B cell (primary cell): ENCODE data around the gene ANKS1B. TPM values are rescaled to one million over a fixed set of nuclear protein-coding genes. Genes with fewer than 3 reads are reported as not detected.

Experiments used
- ATAC-seq: fragments of 200-7000 bp; cut with Tn5 transposase; one replicate; pipeline ENCODE4 v1.10.0; 2021; ENCODE audit warnings: low read depth, mild to moderate bottlenecking, moderate number of reproducible peaks, moderate library complexity
- CTCF ChIA-PET: fragments of 350-600 bp; sonication (Branson Sonifier 250); formaldehyde crosslinking; loops from one replicate; lab custom pipeline; 2021; ENCODE audit warnings: antibody characterized with exemption, inconsistent platforms; lab: Charles Lee
- POLR2A ChIA-PET: fragments of 350-600 bp; sonication (Branson Sonifier 250); formaldehyde crosslinking; loops from one replicate; lab custom pipeline; 2021; ENCODE audit warnings: antibody characterized with exemption; lab: Charles Lee
- DNase-seq: peaks from one replicate; pipeline ENCODE4 v3.0.0; 2013
- H2AFZ ChIP-seq: 2 replicates; pipeline ENCODE4 v1.6.1; 2012; ENCODE audit warnings: mild to moderate bottlenecking, low read depth, low read length; ENCODE audit not compliant: insufficient read depth, poor library complexity, severe bottlenecking
- H3K27ac ChIP-seq, 2 donors: 1 replicate in 1 of 2; 2 replicates in 1 of 2; pipeline ENCODE4 v1.5.1; 2012 to 2013; ENCODE audit warnings: low read length in 2 of 2, mild to moderate bottlenecking in 2 of 2, moderate library complexity in 1 of 2
- H3K27me3 ChIP-seq, 4 experiments: fragments of 200-600 bp in 1 of 4; sonication (generic) in 1 of 4; replicated peaks in 1 of 4; 1 replicate in 2 of 4; 2 replicates in 2 of 4; pipeline versions ENCODE4 v1.6.1 to v1.7.0; 2013 to 2016; ENCODE audit warnings: low read length in 3 of 4, mild to moderate bottlenecking in 2 of 4, mixed read lengths in 1 of 4, moderate library complexity in 1 of 4; ENCODE audit not compliant: insufficient read depth in 4 of 4, control insufficient read depth in 3 of 4; ENCODE audit errors: control extremely low read depth in 1 of 4
- H3K36me3 ChIP-seq, 2 experiments: replicated peaks in 1 of 2; 1 replicate in 1 of 2; 2 replicates in 1 of 2; pipeline versions ENCODE4 v1.6.1 to v1.7.1; 2013; ENCODE audit warnings: low read length in 1 of 2; ENCODE audit not compliant: insufficient read depth in 2 of 2, control insufficient read depth in 1 of 2; ENCODE audit errors: control extremely low read depth in 1 of 2, extremely low read depth in 1 of 2
- H3K4me1 ChIP-seq, 2 donors: fragments of 200-600 bp in 1 of 2; sonication (generic) in 1 of 2; 1 replicate in 1 of 2; 2 replicates in 1 of 2; pipeline versions ENCODE4 v1.5.1 to v1.6.1; 2013 to 2017; ENCODE audit warnings: low read length in 2 of 2; ENCODE audit not compliant: control insufficient read depth in 2 of 2, insufficient read depth in 2 of 2
- H3K4me2 ChIP-seq: replicated peaks from 2 replicates; pipeline ENCODE3; 2012; ENCODE audit warnings: mild to moderate bottlenecking, low read depth, low read length; ENCODE audit not compliant: poor library complexity, severe bottlenecking
- H3K4me3 ChIP-seq, 5 experiments: fragments of 200-600 bp in 1 of 5; sonication (generic) in 1 of 5; 1 replicate in 3 of 5; 2 replicates in 2 of 5; pipeline versions ENCODE4 v1.5.1 to v1.7.0; 2011 to 2016; ENCODE audit warnings: low read length in 4 of 5, mild to moderate bottlenecking in 4 of 5, low read depth in 2 of 5, control low read depth in 1 of 5, moderate library complexity in 1 of 5; ENCODE audit not compliant: insufficient read depth in 1 of 5; ENCODE audit errors: control extremely low read depth in 1 of 5, extremely low read depth in 1 of 5
- H3K79me2 ChIP-seq: fragments of 200-600 bp; sonication (generic); one replicate; pipeline ENCODE4 v1.6.0; 2016; ENCODE audit warnings: low read length; ENCODE audit not compliant: control insufficient read depth, insufficient read depth
- H3K9ac ChIP-seq: fragments of 200-600 bp; sonication (generic); 2 replicates; pipeline ENCODE4 v1.6.1; 2017; ENCODE audit warnings: mild to moderate bottlenecking, low read length, moderate library complexity
- H3K9me3 ChIP-seq, 3 donors: one replicate each; pipeline versions ENCODE4 v1.6.1 to v1.7.1; 2013; ENCODE audit warnings: low read length in 2 of 3; ENCODE audit not compliant: control insufficient read depth in 2 of 3, insufficient read depth in 1 of 3; ENCODE audit errors: control extremely low read depth in 1 of 3
- H4K20me1 ChIP-seq: 2 replicates; pipeline ENCODE4 v1.6.0; 2012; ENCODE audit warnings: mild to moderate bottlenecking, low read length; ENCODE audit not compliant: insufficient read depth, control insufficient read depth, poor library complexity, severe bottlenecking
- H3K27ac Mint-ChIP-seq: one replicate; pipeline ENCODE4 v1.8.0; 2021; ENCODE audit warnings: mixed read lengths
- H3K27me3 Mint-ChIP-seq: one replicate; pipeline ENCODE4 v1.8.0; 2021; ENCODE audit warnings: mixed read lengths
- H3K4me1 Mint-ChIP-seq: one replicate; pipeline ENCODE4 v1.8.0; 2021; ENCODE audit warnings: mixed read lengths
- H3K4me3 Mint-ChIP-seq: one replicate; pipeline ENCODE4 v1.8.0; 2021; ENCODE audit warnings: mixed read lengths
- H3K9me3 Mint-ChIP-seq: one replicate; pipeline ENCODE4 v1.8.0; 2022; ENCODE audit warnings: mixed read lengths; ENCODE audit not compliant: insufficient read depth
- EZH2 ChIP-seq: IDR thresholded peaks from 2 replicates; pipeline ENCODE4 v1.6.1; 2012; ENCODE audit warnings: borderline replicate concordance, low read depth, mild to moderate bottlenecking, moderate library complexity, low read length; ENCODE audit not compliant: insufficient read depth, poor library complexity, severe bottlenecking
- WGBS: methylation state at CpG from one replicate; pipeline ENCODE4 v1.1.5; 2013; ENCODE audit warnings: missing lambda C conversion rate; ENCODE audit not compliant: insufficient coverage; 5-methylcytosine and 5-hydroxymethylcytosine counted together
- intact Hi-C: fragments of 100-400 bp; cut with micrococcal nuclease; formaldehyde crosslinking; loops from one replicate; pipeline ENCODE4 v1.10.0; 2022
- polyA plus RNA-seq: library from polyadenylated mRNA; depleted of rRNA; stranded (reverse); fragments of >200 nt; gene quantifications from 2 replicates; pipeline ENCODE4 v1.2.3, GENCODE V29; 2012
- total RNA-seq, 2 donors: library from RNA; stranded (reverse); fragments of 120-200 nt in 1 of 2; gene quantifications; 1 replicate in 1 of 2; 2 replicates in 1 of 2; pipeline versions ENCODE4 v1.2.3 to v1.2.4, GENCODE V29; 2013 to 2022
- TF ChIP-seq, protein P1 (sequence below): fragments of 200-600 bp; IDR thresholded peaks from one replicate; pipeline ENCODE4 v1.8.0; 2022; ENCODE audit warnings: antibody characterized with exemption, mild to moderate bottlenecking

The ANKS1B gene
- total and polyA plus RNA-seq, 2 donors (not counting 1 experiment from before 2014, with no cell fraction given), result not detected

- H3K9ac ChIP-seq, result no peak overlapping the region
- ATAC-seq, result no peak
- no peak for TF ChIP-seq EZH2
- TF ChIP-seq, protein P1, sequence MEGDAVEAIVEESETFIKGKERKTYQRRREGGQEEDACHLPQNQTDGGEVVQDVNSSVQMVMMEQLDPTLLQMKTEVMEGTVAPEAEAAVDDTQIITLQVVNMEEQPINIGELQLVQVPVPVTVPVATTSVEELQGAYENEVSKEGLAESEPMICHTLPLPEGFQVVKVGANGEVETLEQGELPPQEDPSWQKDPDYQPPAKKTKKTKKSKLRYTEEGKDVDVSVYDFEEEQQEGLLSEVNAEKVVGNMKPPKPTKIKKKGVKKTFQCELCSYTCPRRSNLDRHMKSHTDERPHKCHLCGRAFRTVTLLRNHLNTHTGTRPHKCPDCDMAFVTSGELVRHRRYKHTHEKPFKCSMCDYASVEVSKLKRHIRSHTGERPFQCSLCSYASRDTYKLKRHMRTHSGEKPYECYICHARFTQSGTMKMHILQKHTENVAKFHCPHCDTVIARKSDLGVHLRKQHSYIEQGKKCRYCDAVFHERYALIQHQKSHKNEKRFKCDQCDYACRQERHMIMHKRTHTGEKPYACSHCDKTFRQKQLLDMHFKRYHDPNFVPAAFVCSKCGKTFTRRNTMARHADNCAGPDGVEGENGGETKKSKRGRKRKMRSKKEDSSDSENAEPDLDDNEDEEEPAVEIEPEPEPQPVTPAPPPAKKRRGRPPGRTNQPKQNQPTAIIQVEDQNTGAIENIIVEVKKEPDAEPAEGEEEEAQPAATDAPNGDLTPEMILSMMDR, result no peak
- H3K4me1 Mint-ChIP-seq, result no peaks in the 10 kb centered on the region
- H3K4me1 ChIP-seq, result no peaks in the 10 kb centered on the region
- no peaks in the 10 kb centered on the region for H3K27me3 ChIP-seq
- H3K27ac ChIP-seq, result no peak overlapping the region
- ChIA-PET POLR2A (no interaction called here), CTCF (no interaction called here)
- no peak for DNase-seq
- H2AFZ ChIP-seq, result no peak overlapping the region
- no peak overlapping the region for H3K4me3 Mint-ChIP-seq
- H3K9me3 ChIP-seq, result no peaks in the 10 kb centered on the region
- H3K4me3 ChIP-seq, result no peak overlapping the region
- H3K27me3 Mint-ChIP-seq, result no peaks in the 10 kb centered on the region
- H3K4me2 ChIP-seq, result no peak overlapping the region
- H3K9me3 Mint-ChIP-seq, result no peaks in the 10 kb centered on the region
- no peak overlapping the region for H3K27ac Mint-ChIP-seq
- H3K79me2 ChIP-seq, result no peaks in the 10 kb centered on the region
- intact Hi-C loops, result no loop called here
- no peaks in the 10 kb centered on the region for H4K20me1 ChIP-seq
- no peaks in the 10 kb centered on the region for H3K36me3 ChIP-seq
Observed at GRCh38 chr12:99257672-99258071, 727.1 kb downstream of the ANKS1B start.

GRCh38 chr12:99253068-99253467 lies 731.7 kb downstream of the ANKS1B start:
- H3K79me2 ChIP-seq, result no peaks in the 10 kb centered on the region
- Mint-ChIP-seq H3K27ac (no peak overlapping the region), H3K4me3 (no peak overlapping the region), H3K4me1 (no peaks in the 10 kb centered on the region), H3K9me3 (no peaks in the 10 kb centered on the region), H3K27me3 (no peaks in the 10 kb centered on the region)
- no peak for TF ChIP-seq EZH2
- TF ChIP-seq, protein P1, result no peak
- DNase-seq (no peak), ATAC-seq (no peak)
- POLR2A ChIA-PET, result no interaction called here
- H3K9ac ChIP-seq, result no peak overlapping the region
- no peak overlapping the region for H3K27ac ChIP-seq
- CTCF ChIA-PET, result no interaction called here
- WGBS, result 100% methylated on average over 1 of the region's 3 CpGs
- H3K4me2 ChIP-seq, result no peak overlapping the region
- no peaks in the 10 kb centered on the region for H3K9me3 ChIP-seq
- intact Hi-C loops, result no loop called here
- H3K4me1 ChIP-seq, result no peaks in the 10 kb centered on the region
- H3K36me3 ChIP-seq, result no peaks in the 10 kb centered on the region
- H2AFZ ChIP-seq, result no peak overlapping the region
- H4K20me1 ChIP-seq, result no peaks in the 10 kb centered on the region
- no peak overlapping the region for H3K4me3 ChIP-seq
- no peaks in the 10 kb centered on the region for H3K27me3 ChIP-seq
